Astrocyte (in vitro differentiated cells and primary cell): ENCODE data around the gene SCAP. TPM values are rescaled to one million over a fixed set of nuclear protein-coding genes. Genes with fewer than 3 reads are reported as not detected.
A peak's percentile ranks its signal among the peaks of the same experiment; 100 is the strongest.

Source experiments
- DNase-seq: peaks from one replicate; pipeline ENCODE4 v3.0.0-alpha.2; 2010; ENCODE audit warnings: low read depth
- FAIRE-seq: peaks from 2 replicates; lab custom pipeline; 2011; peaks lifted over from hg19 to GRCh38; lab: Jason Lieb, UNC
- H2AFZ ChIP-seq: 2 replicates; pipeline ENCODE4 v1.6.0; 2012; ENCODE audit warnings: low read depth, low read length, inconsistent platforms
- H3K27ac ChIP-seq: 2 replicates; pipeline ENCODE4 v1.5.1; 2011; ENCODE audit warnings: low read depth, low read length, inconsistent platforms
- H3K27me3 ChIP-seq: 2 replicates; pipeline ENCODE4 v1.6.0; 2011; ENCODE audit warnings: low read length, inconsistent platforms; ENCODE audit not compliant: insufficient read depth
- H3K36me3 ChIP-seq: 2 replicates; pipeline ENCODE4 v1.5.1; 2011; ENCODE audit warnings: low read length, inconsistent platforms; ENCODE audit not compliant: insufficient read depth
- H3K4me1 ChIP-seq: 2 replicates; pipeline ENCODE4 v1.5.1; 2011; ENCODE audit warnings: low read length, inconsistent platforms; ENCODE audit not compliant: insufficient read depth
- H3K4me2 ChIP-seq: 2 replicates; pipeline ENCODE4 v1.6.0; 2012; ENCODE audit warnings: low read length, inconsistent platforms
- H3K4me3 ChIP-seq: 2 replicates; pipeline ENCODE4 v1.5.1; 2011; ENCODE audit warnings: low read depth, mild to moderate bottlenecking, low read length, inconsistent platforms; ENCODE audit not compliant: insufficient read depth
- H3K79me2 ChIP-seq: 2 replicates; pipeline ENCODE4 v1.6.0; 2012; ENCODE audit warnings: mild to moderate bottlenecking, low read length, inconsistent platforms; ENCODE audit not compliant: insufficient read depth
- H3K9ac ChIP-seq: 2 replicates; pipeline ENCODE4 v1.6.0; 2012; ENCODE audit warnings: mild to moderate bottlenecking, low read length, inconsistent platforms
- H3K9me3 ChIP-seq: 2 replicates; pipeline ENCODE4 v1.5.1; 2012; ENCODE audit warnings: low read depth, mild to moderate bottlenecking, low read length, inconsistent platforms; ENCODE audit not compliant: insufficient read depth
- H4K20me1 ChIP-seq: 2 replicates; pipeline ENCODE4 v1.6.0; 2012; ENCODE audit warnings: low read length, inconsistent platforms; ENCODE audit not compliant: insufficient read depth
- H3K27ac Mint-ChIP-seq: one replicate; pipeline ENCODE4 v1.8.0; 2021; ENCODE audit warnings: mild to moderate bottlenecking, mixed read lengths; ENCODE audit not compliant: unreplicated experiment
- H3K27me3 Mint-ChIP-seq: one replicate; pipeline ENCODE4 v1.8.0; 2021; ENCODE audit warnings: low read depth, mixed read lengths; ENCODE audit not compliant: unreplicated experiment
- H3K36me3 Mint-ChIP-seq: one replicate; pipeline ENCODE4 v1.8.0; 2021; ENCODE audit warnings: low read depth, mixed read lengths; ENCODE audit not compliant: unreplicated experiment
- H3K4me1 Mint-ChIP-seq: one replicate; pipeline ENCODE4 v1.8.0; 2021; ENCODE audit warnings: low read depth, mixed read lengths; ENCODE audit not compliant: unreplicated experiment
- H3K4me3 Mint-ChIP-seq: one replicate; pipeline ENCODE4 v1.8.0; 2021; ENCODE audit warnings: mild to moderate bottlenecking, moderate library complexity, mixed read lengths; ENCODE audit not compliant: unreplicated experiment
- H3K9me3 Mint-ChIP-seq: one replicate; pipeline ENCODE4 v1.8.0; 2021; ENCODE audit warnings: mild to moderate bottlenecking, mixed read lengths; ENCODE audit not compliant: unreplicated experiment
- CTCF ChIP-seq: IDR thresholded peaks from 2 replicates; pipeline ENCODE4 v1.5.1; 2011; ENCODE audit warnings: low read depth, mild to moderate bottlenecking, inconsistent platforms, low read length, moderate library complexity; ENCODE audit not compliant: insufficient read depth
- EZH2 ChIP-seq: IDR thresholded peaks from 2 replicates; pipeline ENCODE4 v1.6.1; 2012; ENCODE audit warnings: mild to moderate bottlenecking, low read length, inconsistent platforms; ENCODE audit not compliant: insufficient read depth
- total RNA-seq: library from RNA; stranded (reverse); gene quantifications from 2 replicates; pipeline ENCODE4 v1.2.1, GENCODE V29; 2021

SCAP gene
- total RNA-seq, 1 donor from 2014 or later, result 47.9 TPM

GRCh38 chr3:47385796-47386195 lies 89.9 kb downstream of the SCAP start:
- Mint-ChIP-seq H3K9me3 (no peaks in the 10 kb centered on the region), H3K4me1 (peaks cover 4% of the 10 kb centered on the region), H3K27ac (no peak overlapping the region), H3K27me3 (no peaks in the 10 kb centered on the region), H3K4me3 (no peak overlapping the region), H3K36me3 (peaks cover 3% of the 10 kb centered on the region)
- Histone ChIP-seq H3K9ac (no peak overlapping the region), H3K9me3 (no peaks in the 10 kb centered on the region), H3K27me3 (no peaks in the 10 kb centered on the region), H3K79me2 (peaks cover 94% of the 10 kb centered on the region), H2AFZ (no peak overlapping the region), H3K4me3 (no peak overlapping the region), H3K27ac (no peak overlapping the region), H4K20me1 (peaks cover 82% of the 10 kb centered on the region), H3K36me3 (no peaks in the 10 kb centered on the region), H3K4me2 (no peak overlapping the region), H3K4me1 (peaks cover 7% of the 10 kb centered on the region)
- DNase-seq, result no peak
- no peak for TF ChIP-seq CTCF
- no peak for FAIRE-seq

- Histone ChIP-seq H3K79me2 (peaks cover 90% of the 10 kb centered on the region), H3K4me3 (no peak overlapping the region), H3K27me3 (no peaks in the 10 kb centered on the region), H3K9me3 (no peaks in the 10 kb centered on the region), H3K27ac (no peak overlapping the region), H3K4me1 (peaks cover 7% of the 10 kb centered on the region), H3K9ac (no peak overlapping the region), H3K36me3 (no peaks in the 10 kb centered on the region), H4K20me1 (peaks cover 75% of the 10 kb centered on the region), H2AFZ (no peak overlapping the region), H3K4me2 (no peak overlapping the region)
- no peaks in the 10 kb centered on the region for H3K9me3 Mint-ChIP-seq
- no peak for TF ChIP-seq CTCF
- TF ChIP-seq EZH2, result no peak
- H3K27me3 Mint-ChIP-seq, result no peaks in the 10 kb centered on the region
- no peak for FAIRE-seq
- H3K4me1 Mint-ChIP-seq, result peaks cover 4% of the 10 kb centered on the region
- peak; percentile 85 for DNase-seq
- no peak overlapping the region for H3K4me3 Mint-ChIP-seq
- H3K27ac Mint-ChIP-seq, result no peak overlapping the region
- H3K36me3 Mint-ChIP-seq, result peaks cover 3% of the 10 kb centered on the region
These were observed 90.7 kb downstream of the SCAP start for GRCh38 chr3:47385007-47385406.

- Histone ChIP-seq H3K27me3 (no peaks in the 10 kb centered on the region), H3K79me2 (peaks cover 93% of the 10 kb centered on the region), H3K4me1 (peaks cover 13% of the 10 kb centered on the region), H3K36me3 (no peaks in the 10 kb centered on the region), H3K9ac (no peak overlapping the region), H2AFZ (no peak overlapping the region), H4K20me1 (peaks cover 73% of the 10 kb centered on the region), H3K27ac (no peak overlapping the region), H3K4me2 (no peak overlapping the region), H3K9me3 (no peaks in the 10 kb centered on the region), H3K4me3 (no peak overlapping the region)
- peaks cover 8% of the 10 kb centered on the region for H3K4me1 Mint-ChIP-seq
- no peaks in the 10 kb centered on the region for H3K9me3 Mint-ChIP-seq
- no peak for DNase-seq
- H3K27ac Mint-ChIP-seq, result no peak overlapping the region
- H3K4me3 Mint-ChIP-seq, result no peak overlapping the region
- H3K36me3 Mint-ChIP-seq, result peaks cover 3% of the 10 kb centered on the region
- H3K27me3 Mint-ChIP-seq, result no peaks in the 10 kb centered on the region
- TF ChIP-seq CTCF (no peak), EZH2 (no peak)
- no peak for FAIRE-seq
These were observed 91.3 kb downstream of the SCAP start for GRCh38 chr3:47384425-47384824.
